Stimulated activated CD4-positive, alpha-beta T cell treated with anti-CD3 and anti-CD28 coated beads, Interleukin-2, amount 100 ng/mL, for 4 hours (primary cell): ENCODE data around the gene ZNF423.

Experiments
- DNase-seq: peaks from one replicate; pipeline ENCODE4 v3.0.0-alpha.2; 2020; ENCODE audit warnings: low read depth

The ZNF423 gene

DNA sequence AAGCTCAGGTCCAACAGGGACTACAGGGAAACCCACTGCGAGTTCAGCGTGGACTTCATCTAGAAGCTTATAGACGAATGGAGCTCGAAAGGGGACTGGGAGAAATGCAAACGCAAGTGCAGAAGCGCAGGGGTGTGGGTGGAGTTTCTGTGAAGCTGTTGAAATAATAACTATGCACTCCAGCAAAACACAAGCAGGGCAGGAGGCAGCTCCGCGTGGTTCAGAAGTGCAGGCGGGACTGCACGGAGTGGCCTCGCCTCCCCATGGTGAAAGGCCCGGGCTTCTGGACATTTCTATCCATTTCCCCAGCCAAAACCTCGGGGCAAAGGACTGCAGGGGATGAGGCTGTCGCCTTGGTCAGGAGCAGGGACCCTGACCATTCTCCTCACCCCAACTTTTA is 74.5 kb downstream of the ZNF423 start:
- DNase-seq, result no peak

DNA sequence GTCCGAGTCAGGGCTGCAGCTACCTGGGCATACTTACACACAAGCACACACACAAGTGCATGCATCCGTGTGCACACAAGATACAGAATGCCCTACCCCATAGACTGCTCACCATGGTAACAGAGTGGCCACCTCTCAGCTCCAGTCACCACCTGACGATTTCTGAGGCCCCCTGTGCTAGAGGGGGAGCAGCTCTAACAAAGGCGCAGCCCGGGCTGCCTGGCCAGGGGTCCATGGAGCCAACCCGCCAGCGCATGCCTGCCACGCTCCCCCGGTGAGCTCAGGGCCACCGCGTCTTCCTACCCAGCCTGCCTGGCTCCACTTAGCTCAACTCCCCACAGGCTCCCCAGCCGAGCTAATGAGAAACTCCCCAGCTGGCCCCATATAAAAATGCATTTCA is 75.5 kb downstream of the ZNF423 start:
- DNase-seq, result no peak

DNA sequence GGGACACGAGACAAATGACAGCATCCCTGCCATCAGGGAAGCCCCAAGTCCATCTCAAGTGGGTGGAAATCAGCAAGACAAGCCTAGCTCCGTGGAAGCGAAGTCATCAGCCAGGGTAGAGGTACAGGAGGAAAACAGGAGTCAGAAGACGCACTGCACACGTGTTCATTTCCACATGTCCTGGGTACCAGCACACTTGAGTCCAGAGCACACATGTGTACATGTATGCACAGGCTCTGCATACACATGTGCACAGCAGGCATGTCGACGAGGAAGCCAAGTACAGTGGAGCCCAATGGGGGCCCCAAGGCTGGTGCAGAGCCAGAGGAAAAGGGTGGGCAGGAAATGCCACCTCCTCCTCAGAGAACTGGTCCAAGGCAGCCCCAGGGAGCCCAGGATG is 75.9 kb downstream of the ZNF423 start:
- DNase-seq, result no peak

DNA sequence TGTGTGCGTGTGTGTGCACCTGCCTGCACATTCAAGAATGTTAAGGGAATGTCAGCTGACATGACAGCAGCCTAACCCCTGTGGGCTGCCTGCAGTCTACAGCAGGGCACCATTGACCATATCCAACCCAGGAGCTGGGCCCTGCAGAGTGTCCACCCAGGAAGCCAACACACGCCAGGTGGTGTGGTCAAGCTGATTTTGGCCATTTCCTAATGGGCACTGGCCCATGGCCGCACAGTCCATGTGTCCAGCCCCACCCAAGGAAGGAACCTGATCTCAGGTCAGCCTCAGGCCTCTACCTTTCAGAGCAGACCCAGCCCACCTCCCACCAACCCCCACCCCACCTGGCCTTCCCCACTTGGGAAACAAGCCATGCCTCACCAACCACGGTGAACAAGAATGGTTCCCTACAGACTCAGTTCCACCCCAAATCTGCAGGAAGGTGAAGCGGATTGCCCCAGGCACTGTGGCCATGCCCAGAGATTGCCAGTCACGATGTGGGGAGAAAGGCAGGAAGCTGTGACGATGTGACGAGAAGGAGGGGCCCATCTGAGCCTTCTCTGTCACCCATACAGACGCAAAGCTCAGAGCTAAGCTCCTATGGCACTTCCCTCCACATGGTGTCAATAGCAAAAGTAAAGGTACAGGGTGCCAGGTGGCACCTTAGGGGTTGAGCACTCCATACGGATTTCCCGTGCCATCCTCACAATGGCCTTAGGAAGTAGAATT is 77.5 kb downstream of the ZNF423 start:
- no peak for DNase-seq

DNA sequence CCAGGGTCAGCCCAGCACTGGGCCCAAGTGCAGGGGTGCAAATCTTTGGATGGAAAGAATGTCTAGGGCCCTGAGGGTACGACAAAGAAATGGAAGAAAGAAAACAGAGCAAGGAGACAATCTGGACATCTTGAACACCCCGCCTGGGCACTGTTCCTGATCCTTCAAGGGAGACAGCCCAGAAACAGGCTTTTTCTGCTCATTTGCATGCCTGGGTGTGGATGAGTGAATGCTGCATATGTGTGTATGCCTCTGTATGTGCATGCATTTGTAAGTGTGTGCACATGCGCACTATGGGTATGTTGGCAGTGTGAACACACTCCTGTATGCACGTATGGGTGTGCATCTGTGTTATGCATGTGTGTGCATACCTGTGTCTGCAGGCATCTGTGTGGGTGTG is 79.2 kb downstream of the ZNF423 start:
- DNase-seq, result no peak

DNA sequence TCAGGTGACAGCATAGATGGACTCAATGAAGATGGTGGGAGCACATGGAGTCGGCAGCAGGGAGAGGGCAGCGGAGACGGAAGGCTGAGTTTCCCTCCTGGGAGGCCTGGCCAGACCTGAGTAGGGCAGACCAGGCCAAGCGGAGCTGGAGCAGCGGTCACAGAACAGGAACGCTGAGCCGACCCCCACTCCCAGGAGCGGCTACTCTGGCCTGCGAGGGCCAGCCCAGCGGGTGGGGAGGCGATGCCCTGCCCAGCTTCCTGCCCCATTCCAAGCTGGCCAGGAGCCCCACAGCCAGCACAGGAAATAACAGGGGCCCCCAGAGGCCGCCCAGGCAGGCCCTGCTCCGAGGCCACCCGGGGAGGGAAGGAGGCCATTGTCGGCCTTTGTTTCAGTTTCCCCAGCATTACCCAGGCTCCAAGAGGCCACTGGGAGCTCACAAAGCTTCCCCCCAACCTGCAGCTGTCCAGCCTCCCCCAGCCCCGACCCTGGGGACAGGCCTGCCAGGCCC is 79.8 kb downstream of the ZNF423 start:
- no peak for DNase-seq

DNA sequence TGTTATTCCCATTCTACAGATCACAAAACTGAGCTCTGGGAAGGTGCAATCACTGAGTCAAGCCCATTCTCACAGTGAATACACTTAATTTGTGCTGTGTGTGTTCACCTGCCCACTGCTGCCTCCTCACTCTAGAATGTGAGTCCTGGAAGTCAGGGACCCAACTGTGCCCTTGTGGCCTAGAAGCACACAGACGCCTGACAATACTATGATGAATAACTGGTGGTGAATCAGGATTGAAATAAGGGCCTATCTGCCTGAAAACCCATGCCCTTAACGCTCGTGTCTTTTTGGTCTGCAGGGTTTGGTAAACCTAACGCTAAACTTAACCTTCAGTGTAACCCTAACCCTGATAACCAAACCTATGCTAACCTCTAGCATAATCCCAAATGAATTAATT is 80.3 kb downstream of the ZNF423 start:
- DNase-seq, result no peak

DNA sequence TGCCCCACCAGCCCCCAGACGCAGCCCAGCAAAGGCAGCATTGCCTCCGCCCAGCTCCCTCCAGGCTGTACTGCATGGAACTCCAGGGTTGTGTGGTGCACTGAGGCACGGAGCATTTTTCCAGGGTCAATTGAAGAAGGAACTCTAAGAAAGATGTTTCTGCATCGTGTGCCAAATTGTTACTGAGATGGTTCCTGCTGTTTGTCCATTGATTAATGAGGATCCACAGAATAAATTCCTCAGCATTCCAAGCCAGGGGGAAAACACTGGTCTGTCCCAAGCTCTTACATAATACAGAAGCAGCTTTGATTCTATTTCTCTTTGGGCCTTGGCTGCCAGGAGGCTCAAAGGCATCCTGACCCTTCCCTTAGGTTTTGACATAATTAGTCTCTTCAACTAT is 80.9 kb downstream of the ZNF423 start:
- DNase-seq, result no peak

DNA sequence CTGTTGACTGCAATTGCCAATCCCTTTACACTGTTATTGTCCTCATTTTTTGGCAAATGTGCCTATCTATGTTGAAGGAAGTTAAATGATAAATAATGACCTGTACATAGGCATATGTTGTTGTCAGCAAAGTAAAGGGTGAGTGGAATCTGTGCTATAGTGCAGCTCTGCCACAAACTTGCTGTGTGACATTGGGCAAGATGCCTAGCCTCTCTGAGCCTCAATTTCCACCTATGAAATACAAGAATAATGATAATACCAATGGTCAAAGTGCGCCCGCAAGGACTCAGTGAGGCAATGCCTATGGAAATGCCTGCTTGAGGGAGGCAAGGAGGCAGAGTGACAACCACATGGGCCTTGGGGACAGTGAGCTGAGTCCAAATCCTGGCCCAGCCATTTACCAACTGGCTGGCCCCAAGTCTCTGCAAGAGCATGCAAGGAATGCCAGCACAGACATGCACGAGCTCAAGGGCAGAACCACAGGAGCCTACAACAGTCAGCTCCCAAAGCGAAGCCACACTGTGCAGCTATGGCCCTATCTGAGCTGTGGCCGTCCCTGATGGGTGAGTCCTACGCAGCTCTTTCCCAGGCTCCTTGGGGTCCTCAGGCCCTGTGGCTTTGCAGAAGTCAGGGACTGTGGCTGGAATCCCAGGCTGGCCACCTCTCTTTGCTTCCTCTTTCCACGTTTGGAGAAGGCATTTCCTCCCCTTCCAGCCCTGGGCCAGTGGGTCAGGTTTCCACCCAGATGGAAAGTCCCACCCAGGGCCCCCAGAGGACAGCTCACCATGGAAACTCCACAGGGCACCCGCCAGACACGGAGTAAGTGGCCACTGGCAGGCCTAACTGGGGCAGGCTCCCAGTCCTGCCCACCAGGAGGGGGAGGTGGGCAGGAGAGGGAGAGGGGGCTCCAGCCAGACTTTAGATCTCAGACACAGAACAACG is 82.1 kb downstream of the ZNF423 start:
- no peak for DNase-seq

DNA sequence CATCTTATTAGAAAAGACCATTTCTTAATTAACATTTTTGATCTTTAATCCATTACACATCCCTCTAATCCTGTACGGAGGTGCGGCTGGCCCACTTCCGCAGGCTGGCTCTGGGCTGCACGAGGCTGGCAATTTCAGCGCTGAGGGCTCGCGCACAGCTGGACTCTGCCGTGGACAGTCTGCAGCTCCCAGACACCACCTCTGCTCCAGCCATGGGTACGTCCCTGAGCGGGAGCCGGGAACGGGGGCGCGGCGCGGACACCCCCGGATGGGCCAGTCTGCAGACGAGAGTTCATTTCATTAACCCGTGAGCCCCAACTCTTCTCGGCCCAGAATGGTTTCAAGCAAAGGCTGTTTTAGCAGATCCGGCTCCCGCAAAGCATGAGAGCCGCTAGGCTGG is 87.9 kb downstream of the ZNF423 start:
- DNase-seq, result no peak

DNA sequence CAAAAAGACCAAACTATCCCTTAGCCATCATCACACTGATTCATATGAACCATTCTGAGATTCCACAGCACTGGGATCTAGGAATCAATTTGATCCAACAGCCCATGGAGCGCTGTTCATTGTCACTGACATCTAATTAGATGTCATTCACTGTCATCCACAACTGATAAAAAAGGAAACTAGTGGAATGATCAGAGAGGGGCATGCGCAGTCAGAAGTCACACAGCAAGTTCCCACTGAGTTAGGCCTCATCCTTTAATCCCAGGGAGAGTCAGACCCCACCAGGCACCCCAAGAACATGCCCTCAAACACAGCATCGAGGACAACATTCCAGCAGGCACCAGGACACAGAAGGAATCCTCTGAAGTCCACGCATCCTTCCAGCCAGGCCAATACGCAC is 88.5 kb downstream of the ZNF423 start:
- no peak for DNase-seq

DNA sequence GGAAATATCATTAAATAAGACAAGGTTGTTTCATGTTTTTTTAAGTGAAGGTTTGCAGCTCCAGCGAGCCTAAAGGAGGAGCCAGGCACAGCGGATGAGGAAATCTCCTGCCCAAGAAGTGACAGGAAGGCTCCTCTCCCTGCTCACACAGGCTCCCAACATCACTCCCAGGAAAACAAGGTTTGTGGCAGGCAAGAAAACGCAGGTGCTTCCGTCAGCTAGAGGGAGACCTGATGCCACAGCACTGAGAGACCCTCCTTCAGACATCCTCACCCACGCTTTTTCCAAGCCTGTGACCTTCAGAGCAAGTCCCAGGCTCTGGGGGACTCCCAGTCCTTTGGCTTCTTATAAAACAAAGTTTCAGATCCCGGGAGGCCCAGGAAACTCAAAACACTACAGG is 89.7 kb downstream of the ZNF423 start:
- no peak for DNase-seq

DNA sequence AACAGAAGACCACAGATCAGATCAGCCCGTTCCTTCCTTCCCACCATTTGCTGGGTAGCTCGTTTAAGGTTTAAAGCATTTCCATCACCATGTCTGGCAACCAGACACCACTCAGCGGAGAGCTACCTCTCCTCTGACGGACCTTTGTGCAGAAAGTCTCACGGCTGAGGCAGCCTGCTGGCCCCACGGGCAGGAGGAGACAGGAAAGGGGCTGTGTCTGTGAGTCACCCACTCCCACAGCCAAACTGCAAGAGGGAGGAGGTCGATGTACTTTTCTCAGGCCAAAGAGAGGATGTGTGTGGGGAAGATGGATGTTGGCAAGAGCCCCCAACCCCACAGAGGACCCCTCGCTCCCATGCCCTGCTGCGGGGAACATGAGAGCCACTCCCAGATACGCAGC is 92.1 kb downstream of the ZNF423 start:
- no peak for DNase-seq

DNA sequence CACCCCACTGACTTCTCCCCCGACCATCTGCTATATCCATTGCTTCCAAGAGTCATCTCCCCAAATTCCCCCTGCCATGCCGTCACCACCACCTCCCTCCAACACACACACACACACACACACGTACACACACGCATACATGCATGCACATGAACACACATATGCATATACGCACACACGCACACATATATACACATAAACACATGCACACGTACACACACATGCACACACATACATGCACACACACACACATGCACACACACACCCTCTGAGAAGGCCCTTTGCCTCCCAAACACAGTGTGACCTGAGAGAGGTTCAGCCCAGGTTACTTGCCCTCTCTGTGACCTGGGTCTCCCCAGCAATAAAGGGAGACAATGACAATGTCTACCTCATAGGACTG is 95.1 kb downstream of the ZNF423 start:
- DNase-seq, result no peak

DNA sequence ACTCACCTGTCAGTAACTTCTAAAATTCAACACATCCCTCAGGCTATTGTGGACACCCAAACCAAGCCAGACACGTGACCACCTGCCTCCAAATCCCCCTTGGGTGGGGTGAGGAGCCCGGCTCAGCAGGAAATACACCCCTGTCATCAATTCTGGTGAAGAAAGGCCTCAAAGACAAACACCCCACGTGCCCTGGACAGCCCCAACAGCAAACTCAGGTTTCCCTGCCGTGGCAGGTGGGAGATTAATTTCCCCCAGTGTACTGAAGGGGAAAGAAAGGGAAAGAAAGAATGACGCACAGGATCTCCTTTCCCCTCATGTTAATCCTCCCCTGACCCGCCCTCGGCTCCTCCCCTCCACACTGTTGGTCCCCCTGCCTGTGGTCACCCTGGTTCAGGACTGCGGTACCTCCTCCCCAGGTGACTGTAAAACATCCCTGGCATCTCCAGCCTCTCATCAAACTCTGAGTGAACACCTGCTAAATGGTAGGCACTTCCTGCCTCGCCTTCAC is 98.3 kb downstream of the ZNF423 start:
- DNase-seq, result no peak

DNA sequence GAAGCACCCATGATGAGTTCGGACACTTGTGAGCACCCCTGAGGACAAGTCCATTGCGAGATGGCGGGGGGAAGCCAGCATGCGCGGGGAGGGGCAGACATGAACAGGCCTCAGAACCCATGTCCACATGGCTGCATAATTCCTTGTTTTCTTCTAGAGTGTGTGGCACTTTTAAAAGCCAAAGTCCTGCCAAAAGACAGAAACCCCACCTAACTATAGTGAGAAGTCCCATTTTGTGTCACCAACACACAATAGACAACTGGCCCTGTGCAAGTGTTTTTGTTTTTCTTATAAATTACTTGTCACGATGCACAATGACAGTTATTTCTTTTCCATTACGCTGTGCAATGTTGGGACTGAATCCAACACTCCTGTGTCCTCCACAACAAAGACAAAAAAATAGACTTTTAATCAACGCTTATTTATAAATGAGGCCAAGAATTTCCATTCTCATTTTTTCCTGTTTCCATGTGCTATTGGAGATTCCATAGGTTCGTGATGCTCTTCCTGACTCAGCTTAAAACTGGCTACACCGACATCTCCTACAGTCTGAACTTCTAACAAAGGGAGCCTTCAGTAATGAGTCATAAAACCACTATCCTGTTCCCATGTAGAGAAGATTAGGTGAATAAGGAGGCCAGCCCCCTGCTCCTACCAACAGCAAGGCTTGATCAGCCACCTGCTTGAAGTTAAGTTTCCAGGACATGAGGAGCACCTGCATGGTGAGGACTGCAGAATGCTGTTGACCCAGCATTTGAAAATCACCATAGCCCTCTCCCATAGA is 98.9 kb downstream of the ZNF423 start:
- no peak for DNase-seq

DNA sequence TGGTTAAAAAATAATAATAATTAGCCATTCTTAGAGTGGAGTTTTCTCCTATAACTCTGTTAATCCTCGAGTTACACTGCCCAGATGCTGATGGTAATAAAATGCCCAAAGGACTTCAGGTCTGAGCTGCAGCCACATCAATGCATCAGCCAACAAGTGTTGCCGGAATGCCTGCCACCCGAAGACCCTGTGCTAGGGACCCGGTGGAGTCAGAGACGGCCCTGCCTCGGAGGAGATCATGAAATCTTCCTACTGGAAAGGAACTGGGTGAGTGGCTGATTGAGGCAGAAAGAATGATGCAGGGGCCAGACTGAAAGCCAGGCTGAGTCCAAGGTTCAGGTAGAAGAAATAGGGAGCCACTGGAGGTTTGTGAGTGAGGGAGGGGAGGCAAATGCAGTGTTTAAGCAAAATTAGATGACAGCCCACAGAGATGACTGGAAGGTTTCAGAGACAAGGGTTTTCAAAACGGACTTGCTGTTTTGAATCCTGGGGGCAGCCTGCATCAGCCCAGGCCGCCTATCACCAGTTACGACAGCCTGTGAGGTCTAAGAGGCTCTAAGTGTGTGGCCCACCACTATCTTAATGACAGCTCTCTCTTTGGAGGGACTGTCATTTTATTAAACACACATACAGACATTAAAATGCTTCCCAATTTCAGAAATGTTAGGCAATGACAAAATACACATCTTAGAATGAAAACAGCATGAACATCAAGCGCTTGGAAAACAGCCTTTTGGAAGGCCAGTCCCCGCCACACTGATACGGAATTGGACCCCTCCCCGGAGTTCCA is 100.0 kb downstream of the ZNF423 start:
- no peak for DNase-seq

DNA sequence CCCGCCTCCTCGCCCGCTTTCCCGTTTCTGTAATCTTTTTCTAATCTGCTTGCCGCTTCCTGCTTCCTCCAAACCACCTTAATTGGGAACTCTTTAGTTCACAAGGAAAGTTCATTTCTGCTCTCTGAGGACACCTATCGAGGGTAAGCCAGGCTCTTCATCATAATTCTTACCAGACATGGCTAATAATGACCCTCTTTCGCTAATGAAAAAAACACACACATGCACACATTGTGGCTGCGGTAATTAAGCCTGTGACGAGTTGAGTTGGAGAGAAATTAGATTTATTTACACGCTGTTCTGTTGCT is 100.6 kb downstream of the ZNF423 start:
- no peak for DNase-seq

DNA sequence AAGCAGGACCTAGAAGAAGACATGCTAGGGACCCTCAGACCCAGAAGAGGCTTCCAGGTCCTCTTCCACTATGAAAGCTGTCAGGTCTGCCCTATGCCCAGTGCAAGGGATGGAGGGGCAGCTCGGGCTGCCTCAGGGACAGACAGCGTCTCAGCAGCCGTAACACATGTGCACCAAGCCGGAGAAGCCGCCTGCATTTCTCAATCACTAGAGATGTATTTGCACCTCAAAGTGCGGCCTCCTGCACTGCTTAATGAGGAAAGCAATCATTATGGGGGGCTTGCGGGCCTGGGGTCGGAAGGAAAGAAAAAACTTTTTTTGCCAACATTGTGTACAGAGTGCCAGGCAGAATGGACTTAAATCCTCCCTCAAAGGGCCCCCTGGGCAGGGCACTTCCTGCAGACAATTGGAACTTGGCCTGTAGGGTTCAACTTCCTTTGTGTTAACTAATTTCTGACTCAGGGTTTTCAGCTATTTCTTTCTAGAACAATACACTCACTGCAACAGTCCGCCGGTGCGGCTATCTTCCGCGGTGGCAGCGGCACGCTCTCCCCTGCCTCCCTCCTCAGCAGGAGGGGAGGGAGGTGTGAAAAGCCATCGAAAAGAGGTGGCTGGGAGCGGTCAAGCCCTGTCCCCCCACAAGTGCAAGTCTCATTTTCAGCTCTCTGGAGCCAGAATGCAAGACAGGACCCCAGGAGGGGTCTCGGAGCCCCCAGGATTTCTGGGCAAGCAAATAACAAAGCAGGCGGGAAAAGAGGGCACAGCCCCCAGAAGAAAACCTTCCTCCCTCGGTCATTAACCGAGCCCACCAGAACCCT is 101.2 kb downstream of the ZNF423 start:
- no peak for DNase-seq

DNA sequence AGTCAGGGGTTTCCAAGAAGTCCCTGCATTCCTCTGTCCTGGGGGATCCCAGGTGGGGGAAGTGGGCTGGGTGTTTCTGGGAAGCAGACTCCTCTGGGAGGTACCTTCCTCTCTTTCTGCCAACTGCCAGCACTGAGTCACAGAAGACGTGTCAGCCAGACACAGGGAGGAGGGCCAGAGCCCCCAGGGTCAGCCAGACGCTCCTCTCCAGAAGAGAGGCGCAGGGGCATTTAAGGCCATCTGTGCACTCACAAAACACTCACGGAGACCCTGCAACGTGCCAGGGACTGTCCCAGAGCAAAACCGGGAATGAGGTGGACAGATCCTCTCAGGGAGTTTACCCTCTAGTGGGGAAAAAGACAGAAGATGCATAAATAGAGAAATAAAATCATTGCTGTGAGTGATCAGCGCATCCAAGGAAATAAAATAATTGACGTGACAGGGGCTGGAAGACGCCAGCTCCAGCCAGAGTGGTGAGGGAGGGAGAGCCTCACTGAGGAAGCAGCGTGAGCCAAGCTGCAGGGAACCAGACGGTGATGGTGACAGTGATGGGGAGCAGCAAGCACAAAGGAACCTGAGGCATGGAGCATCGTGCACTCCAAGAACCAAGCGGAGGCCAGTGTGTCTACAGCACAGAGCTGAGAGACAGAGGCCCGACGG is 105.4 kb downstream of the ZNF423 start:
- DNase-seq, result no peak
